ENCODE data around the gene EPN1.
A peak's percentile ranks its signal among the peaks of the same experiment; 100 is the strongest.

EPN1 gene

DNA sequence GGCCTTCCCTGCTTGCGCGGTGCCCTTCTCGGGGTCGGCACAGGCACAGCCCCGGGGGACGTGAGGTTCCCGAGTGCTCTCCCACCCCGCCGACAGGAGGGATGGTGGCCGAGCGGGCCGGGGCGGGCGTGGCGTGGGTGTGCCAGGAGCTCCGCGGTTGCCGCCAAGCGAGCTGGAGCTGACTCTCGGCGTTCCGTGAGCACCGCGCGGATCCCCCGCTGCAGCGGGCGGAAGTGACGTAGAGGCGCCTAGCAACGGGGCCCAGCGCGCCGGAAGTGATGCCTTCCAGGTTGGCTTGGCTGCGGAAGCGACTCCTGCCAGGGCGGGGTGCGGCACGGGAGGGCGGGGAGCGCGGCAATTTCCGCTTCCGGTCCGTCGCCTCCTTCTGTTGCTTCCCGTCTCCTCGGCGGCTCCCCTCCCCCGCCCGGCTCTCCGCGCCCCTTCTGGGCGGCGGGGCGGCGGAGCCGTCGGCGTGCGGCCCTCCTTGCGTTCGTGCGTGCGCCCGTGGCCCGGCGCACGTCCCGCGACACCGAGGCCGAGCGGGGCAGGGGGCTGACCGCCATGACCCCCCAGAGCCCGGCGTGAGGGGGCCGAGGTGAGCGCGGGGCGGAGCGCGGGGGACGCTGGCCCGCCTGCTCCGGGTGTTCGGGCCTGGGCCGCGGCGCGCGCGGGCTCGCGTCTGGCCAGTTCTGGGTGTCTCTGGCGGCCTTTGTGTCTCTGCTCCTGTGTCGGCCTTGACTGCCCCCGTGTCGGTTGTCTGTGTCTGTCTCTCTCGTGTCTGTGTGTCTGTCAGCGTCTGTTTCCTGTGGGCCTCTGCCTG, at the start of gene EPN1:
TSS of gene EPN1 (plus strand) at position 386 of the 820 bp plus-strand sequence. CDS start 3,402 bp downstream, outside the sequence.
- peak; percentile 97 for DNase-seq (ENCODE audit: low spot score)

DNA sequence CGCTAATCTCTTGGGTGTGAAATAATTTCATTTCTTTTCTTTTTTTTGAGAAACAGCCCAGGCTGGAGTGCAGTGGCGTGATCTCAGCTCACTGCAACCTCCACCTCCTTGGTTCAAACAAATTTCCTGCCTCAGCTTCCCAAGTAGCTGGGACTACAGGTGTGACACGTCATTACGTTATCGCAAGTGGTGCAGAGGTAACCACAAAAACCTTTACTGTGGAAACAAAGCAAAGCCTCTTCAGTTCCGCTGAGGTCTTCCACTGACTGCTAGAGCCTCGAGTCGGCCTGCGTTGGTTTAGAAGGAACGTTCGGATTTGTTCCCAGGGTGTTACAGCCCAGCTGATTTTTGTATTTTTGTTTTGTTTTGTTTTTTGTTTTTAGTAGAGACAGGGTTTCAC, 48.7 kb upstream of the EPN1 start:
- DNase-seq (ENCODE audit: low spot score) = no peak

DNA sequence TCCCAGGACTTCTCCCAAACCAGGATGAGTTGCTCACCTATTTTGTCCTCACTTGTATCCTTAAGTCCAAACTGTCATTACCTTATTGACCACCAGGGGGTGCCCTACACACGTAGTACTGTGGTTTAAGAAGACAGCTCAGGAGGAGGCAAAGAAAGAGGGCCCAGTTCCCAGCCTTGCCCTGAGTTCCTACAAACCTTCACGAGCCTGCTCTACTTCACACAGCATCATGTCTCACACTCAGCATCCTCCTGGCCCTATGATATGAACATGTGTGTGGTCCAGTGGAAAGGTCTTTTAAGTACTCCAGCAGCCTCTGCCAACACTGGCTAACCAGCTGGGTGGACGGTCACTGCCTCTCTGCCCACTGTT, 42.6 kb upstream of the EPN1 start:
- DNase-seq (ENCODE audit: low spot score) = no peak

DNA sequence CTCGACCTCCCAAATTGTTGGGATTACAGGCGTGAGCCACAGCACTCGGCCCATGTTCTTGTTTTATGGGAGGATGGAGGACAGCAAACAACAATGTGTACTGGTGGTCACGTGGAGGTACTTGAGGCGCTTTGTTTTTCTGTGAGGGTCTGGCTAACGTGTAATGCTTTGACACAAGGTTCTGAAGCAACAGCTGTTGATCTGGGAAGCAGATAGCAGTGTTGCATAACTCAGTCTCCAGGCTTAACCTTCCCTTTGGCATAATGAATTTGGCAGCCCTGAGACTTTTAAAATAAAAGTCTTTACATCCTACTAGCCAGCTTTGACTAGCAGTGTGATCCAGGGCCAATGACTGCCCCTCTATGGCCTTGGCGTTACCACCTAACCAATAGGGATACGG, 41.2 kb upstream of the EPN1 start:
- DNase-seq (ENCODE audit: low spot score) = no peak

GRCh38 chr19:55635334-55635717, 39.7 kb upstream of the EPN1 start:
- no peak for DNase-seq (ENCODE audit: low spot score)

DNA sequence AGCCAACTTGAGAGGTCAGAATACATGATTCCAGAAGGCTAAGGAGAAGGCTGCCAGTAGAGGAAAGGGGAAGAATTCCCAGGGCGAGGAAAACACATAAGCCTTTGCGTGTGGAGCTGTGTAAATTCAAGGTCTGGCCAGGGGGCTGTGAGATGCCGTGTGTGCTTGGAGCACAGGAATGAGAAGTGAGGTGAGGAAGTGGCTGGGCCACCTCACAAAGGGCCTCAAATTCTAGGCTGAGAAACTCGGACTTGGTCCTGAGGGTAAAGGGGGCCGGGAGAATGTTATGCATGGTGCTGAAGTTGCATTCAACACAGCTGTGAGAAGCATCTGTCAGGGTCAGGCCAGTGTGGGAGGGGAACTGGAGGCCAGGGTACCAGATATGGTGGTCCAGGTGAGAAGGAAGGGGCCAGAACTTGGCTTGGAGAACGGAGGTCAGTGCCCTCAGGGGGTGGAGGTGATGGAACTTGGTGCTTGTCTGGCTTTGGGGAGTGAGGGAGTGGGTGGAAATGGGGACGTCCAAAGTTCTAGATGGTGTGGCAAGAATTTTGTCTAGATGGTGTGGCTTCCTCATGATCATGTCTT, 39.1 kb upstream of the EPN1 start:
- DNase-seq (ENCODE audit: low spot score) = no peak

DNA sequence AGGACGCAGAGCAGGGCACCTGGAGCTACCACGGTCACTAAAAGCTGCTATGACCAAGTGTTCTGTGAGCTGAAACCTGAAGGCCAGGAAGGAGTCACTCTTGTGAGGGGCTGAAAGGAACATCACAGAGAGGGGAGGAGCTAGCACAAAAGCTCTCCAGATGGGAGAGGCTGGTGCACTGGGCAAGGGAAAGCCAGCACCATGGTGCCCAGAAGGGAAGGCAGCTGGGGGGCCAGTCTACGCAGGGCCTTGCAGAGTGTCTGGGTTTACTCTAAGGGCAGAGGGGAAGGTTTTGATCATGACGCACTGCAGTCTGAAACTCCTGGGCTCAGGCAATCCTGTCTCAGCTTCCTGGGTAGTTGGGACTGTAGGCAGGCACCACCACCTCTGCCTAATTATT, 38.3 kb upstream of the EPN1 start:
- DNase-seq (ENCODE audit: low spot score) = no peak

DNA sequence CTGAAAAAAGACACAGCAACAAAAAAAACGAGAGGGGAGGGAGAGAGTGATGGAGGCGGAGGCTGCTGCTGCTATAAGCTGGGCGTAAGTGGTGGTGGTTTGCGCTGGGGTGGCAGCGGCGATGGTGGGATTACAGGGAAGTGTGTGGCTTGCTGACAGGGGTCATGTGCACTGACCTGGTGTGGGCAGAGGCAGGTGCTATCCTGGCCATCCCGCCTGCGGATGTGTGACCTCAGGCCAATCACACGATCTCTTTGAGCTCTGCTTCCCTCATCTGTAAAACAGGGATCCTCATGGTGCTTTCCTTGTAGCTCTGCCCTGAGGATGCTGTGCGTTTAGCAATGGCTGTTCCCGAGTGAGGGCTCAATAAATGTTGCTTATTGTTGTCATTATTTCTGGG, 37.5 kb upstream of the EPN1 start:
- no peak for DNase-seq (ENCODE audit: low spot score)

DNA sequence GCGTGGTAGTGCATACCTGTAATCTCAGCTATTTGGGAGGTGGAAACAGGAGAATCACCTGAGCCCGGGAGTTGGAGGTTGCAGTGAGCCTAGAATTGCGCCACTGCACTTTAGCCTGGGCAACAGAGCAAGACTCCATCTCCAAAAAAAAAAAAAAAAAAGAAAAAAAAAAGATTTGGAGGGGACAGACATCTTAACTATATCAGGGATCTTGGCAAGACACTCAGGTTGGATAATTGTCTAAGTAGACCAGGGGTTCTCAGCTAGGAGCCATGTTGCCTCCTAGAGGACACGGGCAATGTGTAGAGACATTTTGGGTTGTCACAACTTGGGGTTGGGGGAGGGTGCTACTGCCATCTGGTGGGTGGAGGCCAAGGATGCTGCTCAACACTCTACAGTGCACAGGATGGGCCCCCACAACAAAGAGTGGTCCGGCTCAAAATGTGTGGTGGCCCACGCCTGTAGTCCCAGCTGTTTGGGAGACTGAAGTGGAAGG, 36.1 kb upstream of the EPN1 start:
- DNase-seq (ENCODE audit: low spot score) = no peak

DNA sequence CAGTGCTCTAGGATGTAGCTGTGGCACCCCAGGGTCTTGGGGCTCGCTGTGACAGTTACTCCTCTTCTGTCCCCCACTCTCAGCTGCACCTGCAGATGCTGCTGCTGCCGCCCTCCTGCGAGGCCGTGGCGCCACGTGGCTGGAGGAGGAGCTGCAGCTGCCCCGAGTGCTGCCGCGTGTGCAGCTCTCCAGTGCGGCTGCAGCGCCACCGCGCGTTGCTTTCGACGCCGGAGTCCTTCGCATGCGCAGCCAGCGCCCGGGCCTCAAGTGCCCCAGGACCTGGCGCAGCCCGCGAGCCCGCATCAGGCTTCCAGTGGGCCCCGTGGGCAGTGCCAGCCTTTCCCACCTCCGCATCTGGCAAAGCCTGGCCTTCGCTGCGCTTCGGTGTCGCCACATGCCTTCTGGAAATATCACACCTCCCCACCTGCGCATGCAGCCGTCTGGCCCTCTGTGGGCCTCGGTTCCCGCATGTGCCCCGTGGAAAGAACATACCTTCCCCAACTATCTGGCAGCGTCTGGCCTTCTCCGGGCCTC, 34.9 kb upstream of the EPN1 start:
- DNase-seq (ENCODE audit: low spot score) = no peak

DNA sequence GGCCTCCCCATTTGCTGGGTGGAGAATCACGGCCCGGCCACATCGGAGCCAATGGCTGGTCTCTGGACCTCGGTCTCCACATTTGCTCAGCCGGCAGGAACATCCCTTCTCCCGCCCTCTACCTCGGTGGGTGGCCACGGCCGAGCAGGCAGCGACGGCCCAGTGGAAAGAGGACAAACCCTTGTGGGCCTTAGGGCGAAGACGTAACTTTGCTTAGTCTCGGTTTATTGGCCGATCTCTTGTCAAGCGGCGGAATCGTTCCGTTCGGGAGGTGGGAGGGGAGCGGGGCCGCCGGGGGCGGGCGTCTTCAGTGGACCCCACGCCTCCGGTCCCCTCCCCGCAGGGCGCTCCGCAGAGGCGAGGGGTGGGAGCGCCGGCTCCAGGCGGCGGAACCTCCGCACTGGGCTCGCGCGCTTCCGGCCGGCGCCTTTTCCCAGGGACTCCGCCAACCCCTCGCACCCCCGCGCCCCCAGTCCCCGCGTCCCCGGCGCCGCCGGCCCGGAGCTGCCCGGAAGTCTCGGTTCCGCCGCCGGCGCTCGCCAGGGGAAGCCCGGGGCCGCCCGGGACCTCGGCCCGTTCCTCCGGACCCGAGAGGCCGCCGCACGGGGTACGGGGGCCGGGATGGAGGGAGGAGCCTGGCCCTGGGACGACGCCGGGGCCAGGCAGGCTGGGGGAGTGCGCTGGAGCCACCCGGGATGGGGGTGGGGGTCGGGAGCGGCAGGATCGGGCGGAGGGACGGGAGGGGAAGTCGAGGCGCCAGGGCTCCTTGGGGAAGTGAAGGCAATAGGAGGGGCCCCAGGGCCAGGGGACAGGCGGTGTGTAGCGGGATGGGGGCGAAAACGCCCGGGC, 34.2 kb upstream of the EPN1 start, which contains the start of gene ZNF580:
TSS of gene ZNF580 (plus strand) at position 426 of the 849 bp plus-strand sequence. CDS start 1,507 bp downstream, outside the sequence.
- DNase-seq (ENCODE audit: low spot score) = no peak

DNA sequence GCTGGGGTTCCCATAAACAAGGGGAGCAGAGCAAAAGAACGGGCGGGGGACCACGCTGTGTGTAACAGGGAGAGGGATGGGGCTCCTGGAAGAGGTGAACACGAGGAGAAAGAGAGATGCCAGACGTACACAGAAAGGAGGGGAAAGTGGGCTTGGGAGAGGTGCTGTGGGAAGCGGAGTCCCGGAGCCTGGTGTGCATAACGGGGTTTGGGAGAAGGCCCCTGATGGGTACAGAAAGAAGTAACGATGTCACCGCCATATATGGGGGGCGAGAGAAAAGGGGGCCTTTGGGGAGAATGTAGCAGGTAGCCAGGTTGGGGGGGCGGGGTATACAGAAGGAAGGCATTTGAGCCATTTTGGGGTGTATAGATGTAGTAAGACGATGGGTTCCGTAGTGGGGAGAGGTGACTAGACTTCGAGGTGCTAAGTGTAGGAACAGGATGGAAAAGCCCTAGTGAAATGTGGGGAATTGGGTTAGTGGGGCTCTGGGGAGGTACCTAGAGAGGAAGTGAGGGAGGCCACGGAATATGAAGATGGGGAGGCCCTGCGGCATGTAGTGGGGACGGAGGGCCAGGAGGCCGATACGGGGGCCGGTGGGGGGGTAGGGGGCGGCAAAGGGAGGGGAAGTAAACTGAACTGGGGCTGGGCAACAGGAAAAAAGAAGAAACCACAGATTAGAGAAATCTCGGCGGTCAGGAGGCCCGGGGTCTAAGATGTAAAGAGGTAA, 33.4 kb upstream of the EPN1 start:
- DNase-seq (ENCODE audit: low spot score) = no peak

GRCh38 chr19:55642153-55643002, 32.6 kb upstream of the EPN1 start:
- DNase-seq (ENCODE audit: low spot score) = no peak

DNA sequence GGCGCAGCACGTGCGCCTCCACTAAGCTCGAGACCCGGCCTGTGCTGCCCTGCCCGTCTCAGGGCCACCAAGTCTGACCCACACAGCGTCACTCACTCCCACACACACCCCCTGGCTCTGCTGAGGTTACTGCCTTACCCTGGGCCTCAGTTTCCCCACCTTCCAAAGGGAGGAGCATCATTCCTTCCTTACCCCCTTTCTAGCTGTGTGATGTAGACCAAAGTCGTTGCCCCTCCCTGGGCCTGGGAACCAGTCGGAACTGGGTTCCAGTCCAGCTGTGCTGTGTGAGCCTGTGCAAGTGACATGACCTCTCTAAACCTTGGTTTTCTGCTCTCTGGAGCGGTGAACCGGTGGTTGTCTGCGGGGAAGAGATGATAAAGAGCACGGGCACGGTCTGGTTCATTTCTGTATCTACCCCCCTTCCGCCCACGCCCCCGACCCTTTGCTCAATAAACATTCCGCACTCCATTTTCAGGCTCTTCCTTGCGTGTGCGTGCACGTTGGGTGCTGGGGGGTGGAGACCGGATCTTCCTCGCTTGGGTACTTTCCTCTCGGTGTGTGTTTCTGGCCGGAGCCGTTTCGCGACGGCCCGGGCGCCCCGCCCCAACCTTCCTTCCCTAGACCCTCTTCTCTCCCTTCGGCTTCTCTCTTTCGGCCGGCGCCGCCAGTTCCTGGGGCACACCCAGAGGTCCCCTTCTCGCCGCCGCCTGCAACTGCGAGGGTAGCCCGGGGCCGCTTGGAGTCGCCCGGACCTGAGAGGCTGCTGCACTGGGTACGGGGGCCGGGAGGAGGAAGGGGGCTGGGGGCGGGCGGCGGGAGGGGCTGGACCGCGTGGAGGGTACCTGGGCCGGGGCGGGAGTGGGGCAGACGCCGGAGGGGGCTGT, 31.8 kb upstream of the EPN1 start, which contains the start of gene ZNF581:
TSS of gene ZNF581 (plus strand) at position 647 of the 884 bp plus-strand sequence. CDS start 923 bp downstream, outside the sequence.
- DNase-seq (ENCODE audit: low spot score) = no peak

DNA sequence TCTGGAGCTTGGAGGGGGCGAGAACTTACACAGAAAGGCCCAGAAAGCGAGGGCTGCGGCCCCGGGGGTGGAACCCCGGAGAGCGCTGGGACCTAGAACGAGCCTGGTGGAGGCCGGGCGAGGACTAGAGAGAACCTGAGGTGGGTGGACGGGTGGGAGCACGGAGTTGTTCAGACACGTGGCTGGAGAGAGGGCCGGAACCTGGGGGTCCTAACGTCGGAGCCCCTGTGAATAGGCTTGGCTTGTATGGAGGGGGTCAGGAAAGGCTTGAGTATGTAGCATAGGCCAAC, 31.2 kb upstream of the EPN1 start:
- DNase-seq (ENCODE audit: low spot score) = no peak

GRCh38 chr19:55644191-55644833, 30.7 kb upstream of the EPN1 start:
- DNase-seq (ENCODE audit: low spot score) = no peak

- no peak for DNase-seq (ENCODE audit: low spot score)
Measured at GRCh38 chr19:55644842-55645511, 30.0 kb upstream of the EPN1 start.

DNA sequence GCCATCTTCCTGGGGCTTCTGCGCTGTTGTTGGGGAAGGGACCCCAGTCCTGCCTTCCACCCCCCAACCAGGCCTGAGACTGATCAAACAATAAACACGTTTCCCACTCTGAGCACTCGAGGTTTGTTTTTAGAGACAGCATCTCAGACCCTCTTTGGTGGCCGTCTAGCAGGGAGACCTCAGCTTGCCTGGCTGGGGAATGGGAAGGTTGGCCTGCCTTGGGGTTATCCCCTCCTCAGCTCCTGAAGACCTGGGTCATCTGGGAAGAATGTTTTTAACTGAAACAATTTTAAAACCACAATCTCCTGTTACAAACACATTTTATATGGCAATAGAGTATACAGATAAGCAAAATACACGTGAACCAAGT, 29.5 kb upstream of the EPN1 start:
- no peak for DNase-seq (ENCODE audit: low spot score)

All from kidney capillary endothelial cell (primary cell).